Measurements from ENCODE around the gene FN1.

Gene FN1

DNA sequence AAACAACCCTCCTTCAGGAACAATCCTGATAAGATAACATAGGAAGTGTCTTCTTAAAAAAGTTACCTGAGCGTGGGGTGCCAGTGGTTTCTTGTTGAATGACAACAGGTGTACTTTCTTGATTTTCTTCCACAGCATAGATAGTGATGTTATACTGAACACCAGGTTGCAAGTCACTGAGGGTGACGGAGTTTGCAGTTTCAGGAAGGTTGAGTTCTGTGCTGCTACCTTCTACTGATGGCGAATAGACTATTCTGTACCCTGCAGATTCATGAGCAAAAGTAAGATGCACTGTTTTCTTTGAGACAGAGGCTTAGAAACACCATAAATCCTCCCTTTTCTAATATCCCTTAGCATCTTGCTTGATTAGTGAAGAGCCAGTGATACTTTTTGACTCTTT is 28.8 kb downstream of the FN1 start:
- no peak for DNase-seq (ENCODE audit: low spot score)

GRCh38 chr2:215405722-215406581 is 29.9 kb downstream of the FN1 start:
- no peak for DNase-seq (ENCODE audit: low spot score)

GRCh38 chr2:215404348-215405012 is 31.4 kb downstream of the FN1 start:
- no peak for DNase-seq (ENCODE audit: low spot score)

DNA sequence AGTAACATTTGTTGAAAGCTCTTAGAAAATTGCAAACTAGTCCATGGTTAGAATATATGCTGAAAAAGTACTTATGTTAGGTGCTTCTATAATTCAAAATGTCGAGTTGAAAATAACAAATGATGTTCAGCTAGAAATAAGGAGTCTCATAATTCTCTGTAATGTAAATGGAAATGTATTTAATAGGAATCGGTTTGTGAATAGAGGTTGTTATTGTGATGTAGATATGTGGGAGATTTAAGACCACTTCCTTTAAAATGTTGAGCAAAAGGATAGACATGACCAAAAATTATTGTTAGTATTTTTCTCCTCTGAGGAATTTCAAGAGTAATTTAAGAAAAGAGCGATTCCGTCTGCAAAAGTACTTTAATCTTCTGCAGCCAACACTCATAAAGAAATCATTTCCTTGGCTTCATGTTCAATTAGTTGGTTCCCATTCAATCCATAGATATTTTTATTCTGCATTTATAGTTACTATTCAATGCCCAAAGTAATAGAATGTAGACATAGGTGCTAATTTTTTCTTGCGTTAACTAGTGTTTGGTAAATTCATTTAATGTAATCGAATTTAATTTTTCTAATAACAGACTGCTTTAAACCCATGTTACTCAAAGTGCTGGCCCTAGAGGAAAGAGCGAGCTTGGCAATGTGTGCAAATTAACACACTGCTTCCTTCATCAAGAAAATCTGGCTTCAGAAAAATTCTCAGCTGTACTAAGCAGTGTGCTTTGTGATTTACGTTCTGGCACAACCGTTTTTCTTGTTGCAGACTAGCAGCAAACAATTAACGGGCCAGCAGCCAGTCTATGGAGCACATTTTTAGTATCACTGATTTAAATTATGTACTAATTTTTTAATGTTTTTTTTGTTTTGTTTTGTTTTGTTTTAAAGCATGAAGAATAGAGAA is 32.2 kb downstream of the FN1 start:
- DNase-seq (ENCODE audit: low spot score), result no peak

DNA sequence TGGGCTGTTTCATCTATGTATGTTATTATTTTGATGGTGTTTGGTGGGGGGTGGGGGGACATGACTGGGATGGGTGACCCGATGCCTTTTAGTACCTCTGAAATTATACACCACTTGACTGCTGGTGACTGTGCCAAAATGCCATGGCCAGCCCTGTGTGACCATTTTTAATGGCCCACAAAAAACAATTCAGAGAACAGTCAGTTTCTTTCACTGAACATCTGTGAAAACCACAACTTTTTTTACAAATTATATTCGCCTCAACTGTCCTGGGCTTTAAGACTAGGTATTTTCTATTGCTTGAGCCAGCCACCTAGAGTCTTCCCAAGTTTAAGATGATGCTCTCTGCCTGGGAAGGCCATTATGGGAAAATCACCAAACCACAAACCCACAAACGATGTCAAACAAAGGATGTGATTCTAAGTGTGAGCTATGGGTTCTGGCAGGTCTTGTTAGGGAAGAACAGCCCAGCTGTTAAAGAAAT is 33.9 kb downstream of the FN1 start:
- DNase-seq (ENCODE audit: low spot score), result no peak

DNA sequence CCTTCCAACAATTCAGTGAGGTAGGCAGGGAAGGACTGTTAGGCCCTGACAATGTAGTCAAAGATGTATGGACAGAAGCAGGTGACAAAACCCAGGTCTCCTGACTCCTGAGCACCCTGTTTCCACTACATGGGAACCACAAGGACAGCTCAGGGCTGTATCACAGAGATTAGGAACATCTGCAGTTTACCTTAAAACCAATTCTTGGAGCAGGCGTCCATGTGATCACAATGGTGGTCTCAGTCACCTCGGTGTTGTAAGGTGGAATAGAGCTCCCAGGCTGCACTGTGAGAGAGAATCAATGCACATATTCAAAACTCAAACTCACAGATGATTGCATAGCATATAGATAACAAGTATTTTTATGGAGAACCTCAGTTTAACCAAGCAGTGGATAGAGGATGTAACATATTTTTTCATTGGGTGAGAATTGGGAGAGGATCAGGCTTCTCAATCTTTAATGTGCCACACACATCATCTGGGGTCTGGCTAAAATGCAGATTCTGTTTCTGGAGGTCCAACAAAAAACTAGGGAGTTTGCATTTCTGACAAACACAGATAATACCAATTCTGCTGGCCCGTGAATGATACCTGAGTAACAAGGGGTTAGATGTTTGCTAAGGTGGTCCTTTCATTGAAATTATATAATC is 36.7 kb downstream of the FN1 start:
- DNase-seq (ENCODE audit: low spot score), result no peak

DNA sequence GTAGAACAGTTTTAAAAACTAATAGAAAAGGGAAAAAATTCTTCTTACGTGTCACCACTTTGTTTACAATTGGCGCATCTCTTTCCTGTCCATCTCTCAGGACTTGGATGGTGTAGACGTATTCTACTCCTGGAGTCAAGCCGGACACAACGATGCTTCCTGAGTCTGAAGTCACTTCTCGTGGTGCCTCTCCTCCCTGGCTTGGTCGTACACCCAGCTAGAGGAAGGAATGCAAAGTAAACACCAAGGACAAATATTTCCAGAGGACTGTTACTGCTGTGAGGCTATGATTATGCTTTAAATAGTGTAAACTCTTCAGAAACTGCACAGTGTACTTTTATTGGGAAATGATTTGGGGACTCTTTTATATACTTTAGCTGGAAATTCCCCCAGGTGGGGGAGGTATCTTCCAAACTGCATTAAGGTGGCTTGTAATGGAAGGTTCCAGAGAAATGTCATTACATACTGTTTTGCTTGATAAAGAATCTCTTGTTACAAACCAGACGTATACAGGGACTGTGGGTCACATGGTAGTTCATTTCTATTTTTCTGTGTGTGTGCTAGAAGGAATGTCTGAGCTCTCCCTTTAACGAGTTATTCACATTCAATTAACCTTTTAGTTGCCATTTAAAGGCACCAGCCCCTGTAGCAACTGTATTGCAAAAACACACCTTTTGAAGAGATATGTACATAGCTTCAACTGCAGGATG is 38.1 kb downstream of the FN1 start:
- no peak for DNase-seq (ENCODE audit: low spot score)

DNA sequence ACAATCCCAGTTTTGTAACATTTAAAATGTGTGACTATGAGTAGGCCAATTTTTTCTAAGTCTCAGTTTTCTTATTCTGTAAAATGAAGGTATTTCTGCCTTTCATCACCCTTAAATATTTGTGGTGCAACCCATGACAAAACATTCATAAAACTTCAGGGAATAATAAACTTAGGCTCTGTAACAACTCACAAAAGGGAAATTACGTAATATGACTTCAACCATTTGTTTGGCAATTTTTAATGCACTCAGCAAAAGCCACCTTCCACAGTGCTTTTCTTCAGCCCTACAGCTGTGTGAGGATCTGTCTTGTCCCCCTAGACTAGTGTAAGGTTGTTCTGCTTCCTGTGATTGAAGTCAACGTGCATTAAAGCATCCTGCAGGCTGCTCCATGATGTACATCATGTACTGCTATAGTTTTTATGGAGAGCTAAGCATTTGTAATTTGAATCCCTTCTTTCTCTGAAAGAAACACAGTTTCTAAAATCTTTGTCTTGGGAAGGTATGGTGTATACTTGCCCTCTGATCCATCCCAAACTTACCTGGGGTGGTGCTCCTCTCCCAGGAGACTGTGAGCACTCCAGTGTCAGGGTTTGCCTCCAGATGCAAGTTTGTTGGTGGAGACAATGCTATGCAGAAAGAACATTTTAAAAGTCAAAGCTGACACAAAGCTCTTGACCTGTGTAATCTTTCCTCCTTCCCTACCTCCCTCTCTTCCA is 39.1 kb downstream of the FN1 start:
- no peak for DNase-seq (ENCODE audit: low spot score)

GRCh38 chr2:215395687-215396460 is 40.0 kb downstream of the FN1 start:
- no peak for DNase-seq (ENCODE audit: low spot score)

GRCh38 chr2:215394102-215394805 is 41.6 kb downstream of the FN1 start:
- DNase-seq (ENCODE audit: low spot score), result no peak

GRCh38 chr2:215392687-215393270 is 43.1 kb downstream of the FN1 start:
- no peak for DNase-seq (ENCODE audit: low spot score)

DNA sequence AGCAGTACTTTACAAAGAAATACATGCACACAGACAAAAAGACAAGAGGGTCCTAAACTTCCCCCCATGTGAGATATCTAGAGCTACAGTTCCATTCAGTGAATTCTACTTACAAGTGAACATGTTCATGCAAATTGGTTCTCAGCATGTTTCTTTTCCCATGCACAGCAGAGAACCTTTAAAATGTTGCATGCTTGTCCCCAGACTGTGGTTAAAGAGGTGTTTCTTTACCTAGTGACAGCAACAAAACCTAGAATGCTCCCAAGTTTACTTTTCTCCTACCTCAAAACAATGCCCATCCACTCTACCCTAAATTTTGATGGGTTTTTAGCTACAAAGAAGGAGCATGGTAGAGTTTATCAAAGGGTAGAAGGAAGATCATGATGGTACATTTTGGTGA is 43.7 kb downstream of the FN1 start:
- DNase-seq (ENCODE audit: low spot score), result no peak

- DNase-seq (ENCODE audit: low spot score), result no peak
These were observed 44.3 kb downstream of the FN1 start for GRCh38 chr2:215391531-215391930.

DNA sequence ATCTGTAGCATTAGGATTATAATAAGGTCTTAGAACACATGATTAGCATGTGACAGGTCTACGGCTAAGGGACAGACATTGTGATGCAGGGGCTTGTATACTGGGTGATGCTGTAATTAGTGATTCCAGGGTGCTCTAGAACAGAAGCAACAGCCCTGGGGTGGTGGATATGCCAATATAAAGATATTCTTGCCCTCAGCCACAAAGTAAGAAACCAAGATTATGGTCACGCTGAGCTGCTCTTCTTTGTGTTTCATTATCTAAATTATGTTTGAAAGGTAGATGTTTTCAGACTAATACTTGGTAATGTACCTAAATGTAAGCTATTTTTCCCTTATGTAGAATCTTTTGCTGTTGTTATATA is 45.3 kb downstream of the FN1 start:
- DNase-seq (ENCODE audit: low spot score), result no peak

DNA sequence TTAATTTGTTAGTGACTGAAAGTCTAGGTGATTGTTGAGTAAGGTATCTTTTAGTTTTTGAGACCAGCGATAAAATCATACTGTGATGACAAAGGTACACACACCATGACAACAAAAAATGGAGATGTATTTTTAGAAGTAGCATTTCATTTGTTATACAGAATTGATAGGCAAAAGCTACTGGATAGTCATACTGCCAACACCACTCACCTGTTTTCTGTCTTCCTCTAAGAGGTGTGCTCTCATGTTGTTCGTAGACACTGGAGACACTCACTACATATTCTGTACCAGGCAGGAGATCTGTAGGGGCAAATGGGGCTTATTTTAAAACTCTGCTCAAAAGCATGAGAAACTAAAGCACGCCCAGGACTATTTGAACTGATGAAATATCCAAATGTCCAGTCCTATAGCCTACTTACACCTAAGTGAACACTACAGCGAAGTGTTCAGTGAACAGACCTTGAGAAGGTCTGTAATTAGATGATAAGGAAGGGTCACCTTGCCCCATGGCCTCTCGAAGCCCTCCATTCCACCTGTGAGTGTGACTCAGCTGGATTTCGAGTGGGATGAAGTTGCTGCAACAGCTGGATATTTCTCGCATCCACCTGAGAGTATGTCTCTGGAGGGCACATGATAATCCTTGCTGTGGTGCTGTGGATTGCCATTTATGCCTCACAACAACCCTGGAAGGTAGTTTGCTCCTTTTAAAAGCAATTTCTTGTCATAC is 47.7 kb downstream of the FN1 start:
- DNase-seq (ENCODE audit: low spot score), result no peak

GRCh38 chr2:215386566-215386965 is 49.3 kb downstream of the FN1 start:
- no peak for DNase-seq (ENCODE audit: low spot score)

DNA sequence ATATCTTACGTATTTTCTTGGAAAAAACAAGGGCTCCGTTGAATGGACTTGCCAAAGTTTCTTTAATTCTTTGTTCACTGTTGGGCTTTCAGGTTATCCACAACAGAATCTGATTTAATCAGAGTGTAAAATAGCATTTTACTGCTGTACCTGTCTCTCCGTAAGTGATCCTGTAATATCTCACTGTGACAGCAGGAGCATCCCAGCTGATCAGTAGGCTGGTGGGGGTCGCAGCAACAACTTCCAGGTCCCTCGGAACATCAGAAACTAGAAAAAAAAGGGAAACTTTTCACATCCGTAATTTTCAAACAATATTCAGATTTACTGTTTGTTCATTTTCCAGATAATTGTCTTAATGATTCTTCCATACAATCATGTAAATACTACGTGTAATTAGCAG is 51.2 kb downstream of the FN1 start:
- no peak for DNase-seq (ENCODE audit: low spot score)

GRCh38 chr2:215383652-215384279 is 52.1 kb downstream of the FN1 start:
- DNase-seq (ENCODE audit: low spot score), result no peak

Data from hematopoietic multipotent progenitor cell treated with erythropoietin and hydrocortisone succinate and interleukin-3 and kit ligand, for 15 days (in vitro differentiated cells).